Measurements from ENCODE around the gene MPRIP.
A peak's percentile ranks its signal among the peaks of the same experiment; 100 is the strongest.

The MPRIP gene

DNA sequence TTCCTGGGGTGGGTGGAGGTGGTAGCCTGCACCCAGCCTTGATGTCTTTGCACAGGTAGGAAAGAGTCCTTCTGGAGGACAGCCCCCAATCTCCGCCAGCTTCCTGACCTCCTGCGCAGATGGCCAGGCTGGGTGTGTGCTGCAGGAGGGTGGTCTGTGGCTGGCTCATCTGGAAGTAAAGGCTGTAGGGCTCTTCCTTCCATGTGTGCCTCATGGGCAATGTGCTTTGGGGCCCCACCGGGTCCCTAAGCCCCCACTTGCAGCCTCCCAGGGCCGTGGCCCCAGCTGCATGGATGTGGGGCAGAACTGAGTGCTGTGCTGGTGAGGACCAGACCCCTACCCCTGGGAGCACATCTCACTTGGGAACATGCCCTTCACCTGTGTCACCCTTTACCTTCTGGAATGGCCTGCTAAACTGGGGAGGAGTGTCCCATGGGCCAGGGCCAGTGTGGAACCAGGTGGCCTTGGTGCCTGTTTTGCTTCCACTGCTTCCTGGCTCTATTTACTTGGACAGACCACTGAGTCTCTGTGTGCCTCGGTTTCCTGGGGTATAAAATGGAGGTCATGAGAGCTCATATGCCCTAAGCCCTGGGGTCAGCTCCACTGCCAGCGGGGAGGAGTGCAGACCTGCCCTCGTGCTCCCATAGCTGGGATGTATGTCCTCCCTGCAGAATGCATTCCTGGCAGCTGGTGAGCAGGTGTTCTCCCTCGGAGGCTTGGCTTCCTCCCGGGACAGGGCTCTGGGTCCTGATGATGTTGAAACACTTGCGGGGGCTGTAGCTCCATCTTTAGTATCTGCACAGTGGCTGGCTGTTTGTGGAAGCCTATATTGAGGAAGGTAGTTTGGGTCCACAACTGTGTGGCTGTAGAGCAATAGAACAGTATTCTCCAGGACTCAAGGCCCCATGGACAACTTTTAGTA lies 18.0 kb downstream of the MPRIP start:
- Histone ChIP-seq H3K4me3 (no peak overlapping the region), H3K27ac (peak overlapping the region in 1 of 2 donors; percentile 79)
- no peak for DNase-seq (ENCODE audit: low spot score)
- TF ChIP-seq, protein P1, sequence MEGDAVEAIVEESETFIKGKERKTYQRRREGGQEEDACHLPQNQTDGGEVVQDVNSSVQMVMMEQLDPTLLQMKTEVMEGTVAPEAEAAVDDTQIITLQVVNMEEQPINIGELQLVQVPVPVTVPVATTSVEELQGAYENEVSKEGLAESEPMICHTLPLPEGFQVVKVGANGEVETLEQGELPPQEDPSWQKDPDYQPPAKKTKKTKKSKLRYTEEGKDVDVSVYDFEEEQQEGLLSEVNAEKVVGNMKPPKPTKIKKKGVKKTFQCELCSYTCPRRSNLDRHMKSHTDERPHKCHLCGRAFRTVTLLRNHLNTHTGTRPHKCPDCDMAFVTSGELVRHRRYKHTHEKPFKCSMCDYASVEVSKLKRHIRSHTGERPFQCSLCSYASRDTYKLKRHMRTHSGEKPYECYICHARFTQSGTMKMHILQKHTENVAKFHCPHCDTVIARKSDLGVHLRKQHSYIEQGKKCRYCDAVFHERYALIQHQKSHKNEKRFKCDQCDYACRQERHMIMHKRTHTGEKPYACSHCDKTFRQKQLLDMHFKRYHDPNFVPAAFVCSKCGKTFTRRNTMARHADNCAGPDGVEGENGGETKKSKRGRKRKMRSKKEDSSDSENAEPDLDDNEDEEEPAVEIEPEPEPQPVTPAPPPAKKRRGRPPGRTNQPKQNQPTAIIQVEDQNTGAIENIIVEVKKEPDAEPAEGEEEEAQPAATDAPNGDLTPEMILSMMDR (IDR thresholded peaks at IDR 0.05), result no peak

DNA sequence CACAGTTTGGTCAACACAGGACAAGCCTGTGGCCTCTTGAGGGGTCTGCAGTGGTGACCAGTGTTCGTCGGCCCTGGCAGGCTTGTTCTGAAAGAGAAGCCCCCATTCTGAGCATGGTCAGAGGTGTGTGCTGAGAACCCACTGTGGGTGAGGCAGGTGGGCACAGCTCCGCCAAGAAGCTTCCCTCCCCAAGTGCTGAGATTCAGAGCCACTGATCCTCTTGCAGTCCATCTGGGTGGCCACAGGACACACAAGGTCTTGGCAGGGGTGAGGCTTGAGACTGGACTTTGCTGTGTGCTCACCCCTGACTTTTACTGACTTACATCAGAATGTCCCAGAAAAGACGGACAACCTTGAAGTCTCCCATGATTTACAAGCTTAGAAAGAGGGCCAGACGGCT lies 18.7 kb downstream of the MPRIP start:
- no peak for DNase-seq (ENCODE audit: low spot score)
- Histone ChIP-seq H3K4me3 (no peak overlapping the region), H3K27ac (peak overlapping the region in 1 of 2 donors; percentile 79)
- TF ChIP-seq, protein P1 (IDR thresholded peaks at IDR 0.05), result no peak

DNA sequence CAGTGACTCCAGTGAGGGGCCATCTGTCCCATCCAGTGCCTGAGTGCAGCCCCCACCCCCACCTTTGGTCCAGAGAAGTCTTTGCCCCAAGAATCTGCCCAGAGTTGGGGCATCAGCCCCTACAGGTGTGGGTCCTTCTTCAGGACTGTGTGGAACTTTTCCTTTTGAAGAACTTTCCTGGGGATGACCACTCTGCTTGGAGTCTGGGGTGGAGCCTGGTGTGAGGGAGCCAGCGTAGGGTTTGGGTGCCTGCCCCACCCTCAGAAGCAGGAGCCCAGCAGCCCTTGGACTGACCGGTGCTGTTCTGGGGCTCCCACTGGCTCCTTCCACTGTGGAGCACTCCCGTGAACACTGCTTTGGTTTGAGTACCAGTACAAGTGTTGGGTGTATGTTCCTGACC lies 19.3 kb downstream of the MPRIP start:
- Histone ChIP-seq H3K4me3 (no peak overlapping the region), H3K27ac (peak overlapping the region in 1 of 2 donors; percentile 79)
- TF ChIP-seq, protein P1 (IDR thresholded peaks at IDR 0.05), result no peak
- no peak for DNase-seq (ENCODE audit: low spot score)

DNA sequence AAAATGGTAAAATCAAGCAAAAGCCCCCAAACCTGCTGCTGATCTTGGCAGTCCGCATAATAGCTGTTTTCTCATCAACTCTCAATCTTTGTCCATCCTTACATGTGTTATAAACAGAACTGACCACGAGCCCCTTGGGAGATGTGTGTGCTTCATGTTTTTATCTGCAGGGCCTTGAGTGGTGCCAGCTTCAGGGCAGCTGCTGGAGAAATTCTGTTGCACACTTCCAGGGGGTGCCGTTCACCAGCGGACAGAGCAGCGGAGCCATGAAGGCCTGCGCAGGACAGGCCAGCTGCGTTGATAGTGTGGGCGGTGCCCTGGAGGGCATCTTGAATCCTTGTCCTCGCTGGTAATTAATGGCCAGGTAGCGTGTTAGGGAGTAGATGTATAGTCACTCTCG lies 20.1 kb downstream of the MPRIP start:
- TF ChIP-seq, protein P1 (IDR thresholded peaks at IDR 0.05), result no peak
- H3K27ac ChIP-seq, result peak overlapping the region; percentile 49 to 79
- peak overlapping the region; percentile 2 for H3K4me3 ChIP-seq
- DNase-seq (ENCODE audit: low spot score), result no peak

DNA sequence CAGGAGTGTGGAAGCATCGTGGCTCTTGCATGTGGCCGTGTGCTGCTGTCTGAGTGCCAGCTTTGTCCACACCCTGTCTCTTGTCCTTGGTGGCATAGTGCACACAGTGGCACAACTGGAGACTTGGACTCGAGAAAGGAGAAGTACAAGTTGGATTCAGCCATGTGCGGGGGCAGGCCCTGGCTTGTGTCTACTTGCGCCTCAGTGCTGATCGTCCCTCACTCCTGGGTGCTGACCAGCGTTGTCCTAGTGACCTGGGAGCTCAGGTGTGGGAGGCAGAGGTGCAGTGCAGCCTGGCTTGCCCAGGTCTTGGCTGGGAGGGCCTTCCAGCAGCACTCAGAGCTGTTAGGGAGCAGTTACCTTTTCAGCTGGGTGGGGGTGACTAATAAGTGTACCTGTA lies 20.6 kb downstream of the MPRIP start:
- Histone ChIP-seq H3K27ac (peak overlapping the region; percentile 49 to 79), H3K4me3 (peak overlapping the region; percentile 2)
- TF ChIP-seq, protein P1 (IDR thresholded peaks at IDR 0.05), result no peak
- DNase-seq (ENCODE audit: low spot score), result no peak

DNA sequence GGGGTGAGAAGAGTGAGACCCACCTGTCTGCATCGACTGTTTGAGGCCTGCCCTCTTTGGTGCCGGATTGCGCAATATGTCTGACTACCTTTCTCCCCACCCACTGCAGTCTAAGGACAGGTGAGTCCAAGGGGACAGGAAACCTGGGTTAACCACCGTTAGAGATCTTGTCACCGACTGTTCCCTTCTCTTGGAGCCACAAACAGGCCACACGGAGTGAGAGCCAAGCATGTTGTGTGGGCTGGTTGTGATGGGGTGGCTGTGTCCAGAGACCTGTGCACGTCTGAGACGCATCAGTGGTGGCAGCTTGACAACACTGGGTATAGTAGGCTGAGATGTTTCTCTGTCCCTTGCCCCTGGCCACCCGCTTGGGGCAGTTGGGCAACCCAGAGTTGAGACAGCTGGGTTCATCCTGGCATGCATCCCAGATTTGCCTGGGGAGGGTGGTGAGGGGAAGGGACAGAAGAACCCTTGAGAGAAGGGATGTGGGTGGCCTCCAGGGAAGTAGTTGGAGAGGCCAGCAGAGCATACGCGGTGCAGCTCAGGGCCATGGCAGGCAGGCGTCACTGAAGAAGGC lies 21.4 kb downstream of the MPRIP start:
- H3K27ac ChIP-seq, result peak overlapping the region; percentile 49 to 79
- peak overlapping the region; percentile 11 for H3K4me3 ChIP-seq
- TF ChIP-seq, protein P1 (IDR thresholded peaks at IDR 0.05), result no peak
- peak; percentile 87 for DNase-seq (ENCODE audit: low spot score)
